Activated CD4-positive, alpha-beta T cell treated with anti-CD3 and anti-CD28 coated beads, Interleukin-2, amount 10 ng/mL, durations not matched to agents 24 days and 14 days (primary cell): Measurements from ENCODE around the gene TMPRSS6. TPM values are rescaled to one million over a fixed set of nuclear protein-coding genes. Genes with fewer than 3 reads are reported as not detected.

Experiments
- DNase-seq: peaks from one replicate; pipeline ENCODE4 v3.0.0; 2022
- H3K27ac Mint-ChIP-seq: one replicate; pipeline ENCODE4 v1.8.0; 2022; ENCODE audit warnings: mild to moderate bottlenecking, mixed read lengths
- H3K27me3 Mint-ChIP-seq: one replicate; pipeline ENCODE4 v1.8.0; 2022; ENCODE audit warnings: mixed read lengths
- H3K36me3 Mint-ChIP-seq: one replicate; pipeline ENCODE4 v1.8.0; 2022; ENCODE audit warnings: low read depth, mild to moderate bottlenecking, mixed read lengths
- H3K4me1 Mint-ChIP-seq: one replicate; pipeline ENCODE4 v1.8.0; 2021; ENCODE audit warnings: mixed read lengths
- H3K4me3 Mint-ChIP-seq: one replicate; pipeline ENCODE4 v1.8.0; 2022; ENCODE audit warnings: mild to moderate bottlenecking, moderate library complexity, mixed read lengths
- H3K9me3 Mint-ChIP-seq: one replicate; pipeline ENCODE4 v1.8.0; 2021; ENCODE audit warnings: mixed read lengths
- intact Hi-C: fragments of 100-400 bp; cut with micrococcal nuclease; formaldehyde crosslinking; loops from one replicate; pipeline ENCODE4 v1.15.1; 2023
- total RNA-seq: library from RNA; stranded (reverse); gene quantifications from 2 replicates; pipeline ENCODE4 v1.2.3, GENCODE V29; 2022

The TMPRSS6 gene
- total RNA-seq, 1 donor from 2014 or later = 6.8 TPM

GRCh38 chr22:37135023-37135422, 25.5 kb upstream of the TMPRSS6 start:
- Mint-ChIP-seq H3K27ac (peak overlapping the region; percentile 41), H3K4me3 (no peak overlapping the region), H3K27me3 (no peaks in the 10 kb centered on the region), H3K4me1 (peaks cover 43% of the 10 kb centered on the region), H3K9me3 (no peaks in the 10 kb centered on the region), H3K36me3 (peaks cover 86% of the 10 kb centered on the region)
- no peak for DNase-seq
- intact Hi-C loops = no loop called here

- peaks cover 79% of the 10 kb centered on the region for H3K36me3 Mint-ChIP-seq
- no peaks in the 10 kb centered on the region for H3K9me3 Mint-ChIP-seq
- H3K4me1 Mint-ChIP-seq = peaks cover 34% of the 10 kb centered on the region
- no peak overlapping the region for H3K4me3 Mint-ChIP-seq
- H3K27ac Mint-ChIP-seq = no peak overlapping the region
- intact Hi-C loops = no loop called here
- H3K27me3 Mint-ChIP-seq = no peaks in the 10 kb centered on the region
- no peak for DNase-seq
Measured at GRCh38 chr22:37133304-37134018, 23.9 kb upstream of the TMPRSS6 start.

- Mint-ChIP-seq H3K9me3 (no peaks in the 10 kb centered on the region), H3K27me3 (no peaks in the 10 kb centered on the region), H3K4me3 (no peak overlapping the region), H3K4me1 (peaks cover 28% of the 10 kb centered on the region), H3K27ac (peak overlapping the region; percentile 32), H3K36me3 (peaks cover 77% of the 10 kb centered on the region)
- intact Hi-C loops = no loop called here
- DNase-seq = no peak
Measured at GRCh38 chr22:37132773-37133172, 23.3 kb upstream of the TMPRSS6 start.

GRCh38 chr22:37129866-37130441, 20.4 kb upstream of the TMPRSS6 start:
- H3K4me3 Mint-ChIP-seq = no peak overlapping the region
- peak overlapping the region; percentile 11 for H3K27ac Mint-ChIP-seq
- H3K4me1 Mint-ChIP-seq = peaks cover 26% of the 10 kb centered on the region

GRCh38 chr22:37128555-37129281, 19.2 kb upstream of the TMPRSS6 start:
- Mint-ChIP-seq H3K27ac (peak overlapping the region; percentile 63), H3K4me3 (no peak overlapping the region), H3K36me3 (peaks cover 77% of the 10 kb centered on the region), H3K9me3 (no peaks in the 10 kb centered on the region), H3K27me3 (no peaks in the 10 kb centered on the region), H3K4me1 (peaks cover 37% of the 10 kb centered on the region)
- intact Hi-C loops = no loop called here
- no peak for DNase-seq

More at GRCh38 chr22:37129866-37130441, 20.4 kb upstream of the TMPRSS6 start:
- no peak for DNase-seq
- Mint-ChIP-seq H3K9me3 (no peaks in the 10 kb centered on the region), H3K36me3 (peaks cover 79% of the 10 kb centered on the region), H3K27me3 (no peaks in the 10 kb centered on the region)
- intact Hi-C loops = no loop called here

- peaks cover 69% of the 10 kb centered on the region for H3K36me3 Mint-ChIP-seq
- no peak for DNase-seq
- H3K4me1 Mint-ChIP-seq = peaks cover 44% of the 10 kb centered on the region
- intact Hi-C loops = no loop called here
- H3K27ac Mint-ChIP-seq = peak overlapping the region; percentile 79
- H3K4me3 Mint-ChIP-seq = no peak overlapping the region
- H3K9me3 Mint-ChIP-seq = no peaks in the 10 kb centered on the region
- H3K27me3 Mint-ChIP-seq = no peaks in the 10 kb centered on the region
Measured at GRCh38 chr22:37127350-37127878, 17.9 kb upstream of the TMPRSS6 start.

- Mint-ChIP-seq H3K36me3 (peaks cover 65% of the 10 kb centered on the region), H3K9me3 (no peaks in the 10 kb centered on the region), H3K27ac (peak overlapping the region; percentile 79), H3K4me1 (peaks cover 47% of the 10 kb centered on the region), H3K27me3 (no peaks in the 10 kb centered on the region), H3K4me3 (no peak overlapping the region)
- intact Hi-C loops = no loop called here
- peak; percentile 73 for DNase-seq
Measured at GRCh38 chr22:37126882-37127281, 17.4 kb upstream of the TMPRSS6 start.

- H3K27ac Mint-ChIP-seq = peak overlapping the region; percentile 79
- peak; percentile 61 for DNase-seq
- intact Hi-C loops = no loop called here
- H3K27me3 Mint-ChIP-seq = no peaks in the 10 kb centered on the region
- peaks cover 63% of the 10 kb centered on the region for H3K36me3 Mint-ChIP-seq
- peaks cover 50% of the 10 kb centered on the region for H3K4me1 Mint-ChIP-seq
- H3K4me3 Mint-ChIP-seq = no peak overlapping the region
- no peaks in the 10 kb centered on the region for H3K9me3 Mint-ChIP-seq
Measured at GRCh38 chr22:37126383-37126782, 16.9 kb upstream of the TMPRSS6 start.

- Mint-ChIP-seq H3K27ac (peak overlapping the region; percentile 98), H3K27me3 (no peaks in the 10 kb centered on the region), H3K4me1 (peaks cover 68% of the 10 kb centered on the region), H3K9me3 (no peaks in the 10 kb centered on the region), H3K4me3 (no peak overlapping the region), H3K36me3 (peaks cover 60% of the 10 kb centered on the region)
- DNase-seq = peak; percentile 62
- intact Hi-C loops = loop anchor here (5.0 kb wide), 1 partner anchor 119 kb away; the partner anchor contains the start of gene RAC2
Measured at GRCh38 chr22:37123649-37124048, 14.1 kb upstream of the TMPRSS6 start.

GRCh38 chr22:37122598-37123180, 13.2 kb upstream of the TMPRSS6 start:
- H3K4me1 Mint-ChIP-seq = peaks cover 76% of the 10 kb centered on the region
- H3K4me3 Mint-ChIP-seq = peak overlapping the region; percentile 81
- H3K36me3 Mint-ChIP-seq = peaks cover 57% of the 10 kb centered on the region
- intact Hi-C loops = loop anchor here (1.0 to 5.0 kb wide), 7 partner anchors 16 to 120 kb away; partner anchors contain the start of genes IL2RB and RAC2
- peak overlapping the region; percentile 98 for H3K27ac Mint-ChIP-seq
- no peak for DNase-seq
- H3K27me3 Mint-ChIP-seq = no peaks in the 10 kb centered on the region
- no peaks in the 10 kb centered on the region for H3K9me3 Mint-ChIP-seq

GRCh38 chr22:37121887-37122591, 12.5 kb upstream of the TMPRSS6 start:
- Mint-ChIP-seq H3K9me3 (no peaks in the 10 kb centered on the region), H3K27ac (peak overlapping the region; percentile 98), H3K36me3 (peaks cover 50% of the 10 kb centered on the region), H3K27me3 (no peaks in the 10 kb centered on the region), H3K4me1 (peaks cover 74% of the 10 kb centered on the region), H3K4me3 (peak overlapping the region; percentile 81)
- peak; percentile 98 for DNase-seq
- intact Hi-C loops = loop anchor here (1.0 to 5.0 kb wide), 8 partner anchors 16 to 120 kb away; partner anchors contain the start of genes IL2RB and RAC2

GRCh38 chr22:37120569-37121340, 11.2 kb upstream of the TMPRSS6 start:
- Mint-ChIP-seq H3K4me1 (peaks cover 77% of the 10 kb centered on the region), H3K27ac (peak overlapping the region; percentile 98), H3K9me3 (no peaks in the 10 kb centered on the region), H3K36me3 (peaks cover 40% of the 10 kb centered on the region), H3K4me3 (peak overlapping the region; percentile 81), H3K27me3 (no peaks in the 10 kb centered on the region)
- peak; percentile 63 for DNase-seq
- intact Hi-C loops = loop anchor here (2.0 to 5.0 kb wide), 2 partner anchors 20 to 122 kb away; partner anchors contain the start of gene RAC2
